Pancreas (tissue), 10 donors: ENCODE data around the gene SPSB2. TPM values are rescaled to one million over a fixed set of nuclear protein-coding genes. Genes with fewer than 3 reads are reported as not detected.
"Not testable (repeated sequence)": the region's sequence is repeated elsewhere in the genome, so short reads cannot be mapped to it uniquely, and the experiment has no call there.

Experiments used
- ATAC-seq, 4 donors: fragments of 200-7000 bp; cut with Tn5 transposase; one replicate each; pipeline versions ENCODE4 v1.8.0 to v1.9.1; 2020; ENCODE audit warnings: mild to moderate bottlenecking in 4 of 4, moderate library complexity in 4 of 4
- DNase-seq, 6 donors: peaks; one replicate each; pipeline ENCODE4 v3.0.0-alpha.2; 2020
- FAIRE-seq: peaks from 2 replicates; lab custom pipeline; 2012; peaks lifted over from hg19 to GRCh38; lab: Jason Lieb, UNC
- H3K27ac ChIP-seq, 4 donors: fragments of 200-600 bp; sonication (generic); 1 replicate in 3 of 4; 2 replicates in 1 of 4; pipeline versions ENCODE4 v1.5.0 to v1.8.0; 2020
- H3K27me3 ChIP-seq, 4 donors: fragments of 200-600 bp; one replicate each; pipeline ENCODE4 v1.8.0; 2021
- H3K36me3 ChIP-seq, 3 donors: fragments of 200-600 bp; sonication (generic) in 1 of 3; one replicate each; pipeline versions ENCODE4 v1.5.0 to v1.8.0; 2020 to 2021
- H3K4me1 ChIP-seq, 3 donors: fragments of 200-600 bp; one replicate each; pipeline ENCODE4 v1.8.0; 2021
- H3K4me3 ChIP-seq, 4 donors: fragments of 200-600 bp; sonication (generic) in 2 of 4; one replicate each; pipeline versions ENCODE4 v1.5.0 to v1.8.0; 2020 to 2021
- H3K9me3 ChIP-seq, 4 donors: fragments of 200-600 bp; one replicate each; pipeline ENCODE4 v1.8.0; 2021
- CTCF ChIP-seq, 4 donors: fragments of 200-600 bp; sonication (generic) in 3 of 4; IDR thresholded peaks; one replicate each; pipeline versions ENCODE4 v1.5.0 to v1.8.0; 2021; ENCODE audit warnings: antibody characterized with exemption in 4 of 4
- WGBS, 2 donors: extraction: QIAGEN DNeasy Blood & Tissue Kit; methylation state at CpG; one replicate each; pipeline ENCODE4 v1.1.7; 2013; 5-methylcytosine and 5-hydroxymethylcytosine counted together
- intact Hi-C, 3 donors: fragments of 100-400 bp; cut with DNase I; formaldehyde crosslinking; loops; one replicate each; pipeline versions ENCODE4 v1.11.1 to v1.14.2; 2022
- polyA plus RNA-seq, 2 donors: library from polyadenylated mRNA; stranded (reverse); fragments of 200-250 nt; gene quantifications; one replicate each; pipeline ENCODE4 v1.2.3, GENCODE V29; 2013
- total RNA-seq, 6 donors: library from RNA; stranded (reverse); fragmentation: NEBNext Ultra II Directional in 4 of 6; extraction: Animal tissue kit (Norgen Biotek cat#: 25700) in 4 of 6; gene quantifications; one replicate each; pipeline versions ENCODE4 v1.2.1 to v1.2.4, GENCODE V29; 2021 to 2023
- donor health status: healthy with polysubstance abuse.
- donor health status: DM: no; HTN: no; CAD: no; lungs with moderate emphysema.
- donor health status: DM: no; HTN: no; CAD: no.
- donor health status: control.
- donor health status: control.
- donor health status: Bipolar disorder and iron deficiency.
- donor health status: DM: yes; HTN: yes; CAD: no.
- donor health status: DM: no; HTN: no; CAD: no.
- donor health status: DM: no; HTN: no; CAD: no.
- donor health status: DM: yes; HTN: yes; CAD: no.

Gene SPSB2
- total and polyA plus RNA-seq, 8 donors = 3.1 to 12.5 (median 4.8) TPM

GRCh38 chr12:6887460-6887859, 14.4 kb upstream of the SPSB2 start:
- no peak overlapping the region for H3K4me3 ChIP-seq
- H3K27ac ChIP-seq = no peak overlapping the region
- H3K27me3 ChIP-seq = no peaks in the 10 kb centered on the region
- no peaks in the 10 kb centered on the region for H3K9me3 ChIP-seq
- intact Hi-C loops = no loop called here
- no peaks in the 10 kb centered on the region for H3K36me3 ChIP-seq
- 76 to 84% methylated on average over 8 of the region's 8 CpGs for WGBS, 2 donors
- FAIRE-seq = no peak
- DNase-seq = no peak
- no peak for TF ChIP-seq CTCF (IDR thresholded peaks at IDR 0.05)
- H3K4me1 ChIP-seq = no peaks in the 10 kb centered on the region
- ATAC-seq = no peak

- H3K4me3 ChIP-seq, FAIRE-seq, H3K36me3 ChIP-seq, H3K4me1 ChIP-seq, H3K9me3 ChIP-seq, ATAC-seq, DNase-seq, H3K27ac ChIP-seq, intact Hi-C loops, H3K27me3 ChIP-seq: not testable (repeated sequence)
- whole genome bisulfite sequencing, 2 donors = 59 to 68% methylated on average over 11 to 12 of the region's 15 CpGs
Observed at GRCh38 chr12:6886206-6886999, 13.3 kb upstream of the SPSB2 start.

- no peak for DNase-seq
- Histone ChIP-seq H3K4me3 (no peak overlapping the region), H3K4me1 (peaks cover 0 to 4% (median 0%) of the 10 kb centered on the region in 3 donors), H3K27me3 (no peaks in the 10 kb centered on the region), H3K9me3 (no peaks in the 10 kb centered on the region), H3K36me3 (no peaks in the 10 kb centered on the region), H3K27ac (no peak overlapping the region)
- no peak for ATAC-seq
- WGBS, 2 donors = 80 to 81% methylated on average over 22 of the region's 22 CpGs
- intact Hi-C loops = no loop called here
- TF ChIP-seq CTCF (IDR thresholded peaks at IDR 0.05) = no peak
- no peak for FAIRE-seq
Observed at GRCh38 chr12:6884539-6884938, 11.4 kb upstream of the SPSB2 start.

GRCh38 chr12:6883683-6884082, 10.6 kb upstream of the SPSB2 start:
- Histone ChIP-seq H3K4me3 (no peak overlapping the region), H3K27ac (no peak overlapping the region), H3K36me3 (no peaks in the 10 kb centered on the region), H3K4me1 (peaks cover 0 to 4% (median 0%) of the 10 kb centered on the region in 3 donors), H3K27me3 (no peaks in the 10 kb centered on the region), H3K9me3 (no peaks in the 10 kb centered on the region)
- FAIRE-seq (no peak), DNase-seq (no peak), ATAC-seq (no peak)
- TF ChIP-seq CTCF (IDR thresholded peaks at IDR 0.05) = no peak
- intact Hi-C loops = no loop called here
- 89 to 95% methylated on average over 11 of the region's 11 CpGs for WGBS, 2 donors

GRCh38 chr12:6883252-6883651, 10.1 kb upstream of the SPSB2 start:
- FAIRE-seq (no peak), DNase-seq (no peak), ATAC-seq (no peak)
- intact Hi-C loops = no loop called here
- Histone ChIP-seq H3K27me3 (no peaks in the 10 kb centered on the region), H3K9me3 (no peaks in the 10 kb centered on the region), H3K4me3 (no peak overlapping the region), H3K27ac (no peak overlapping the region), H3K36me3 (no peaks in the 10 kb centered on the region), H3K4me1 (peaks cover 0 to 4% (median 0%) of the 10 kb centered on the region in 3 donors)
- WGBS, 2 donors = 94 to 96% methylated on average over 5 of the region's 5 CpGs
- TF ChIP-seq CTCF (IDR thresholded peaks at IDR 0.05) = no peak

- H3K4me1 ChIP-seq, DNase-seq, H3K27ac ChIP-seq, ATAC-seq, intact Hi-C loops, H3K27me3 ChIP-seq, H3K4me3 ChIP-seq, FAIRE-seq, H3K36me3 ChIP-seq, H3K9me3 ChIP-seq: not testable (repeated sequence)
- WGBS, 2 donors = 88 to 95% methylated on average over 11 of the region's 11 CpGs
Observed at GRCh38 chr12:6879824-6880223, 6.7 kb upstream of the SPSB2 start.

- intact Hi-C loops, ATAC-seq, H3K9me3 ChIP-seq, H3K27me3 ChIP-seq, FAIRE-seq: not testable (repeated sequence)
- peaks cover 0 to 11% (median 0%) of the 10 kb centered on the region in 3 donors for H3K36me3 ChIP-seq
- 51 to 53% methylated on average over 9 of the region's 9 CpGs for WGBS, 2 donors
- peak in 1 of 6 donors; percentile 11 for DNase-seq
- peak overlapping the region; percentile 67 to 82 (median 78) for H3K4me3 ChIP-seq
- H3K4me1 ChIP-seq = peaks cover 7 to 19% (median 9%) of the 10 kb centered on the region in 3 donors
- H3K27ac ChIP-seq = peak overlapping the region in 3 of 4 donors; percentile 53 to 81 (median 74)
Observed at GRCh38 chr12:6874015-6874368, 889 bp upstream of the SPSB2 start.
